Measurements from ENCODE around the gene SERTM1. TPM values are rescaled to one million over a fixed set of nuclear protein-coding genes. Genes with fewer than 3 reads are reported as not detected.

The SERTM1 gene
- total and polyA plus RNA-seq, 2 of the 8 experiments (the other 6 are each of a cell fraction or from before 2014, with no cell fraction given): 0.48 to 1.6 TPM

DNA sequence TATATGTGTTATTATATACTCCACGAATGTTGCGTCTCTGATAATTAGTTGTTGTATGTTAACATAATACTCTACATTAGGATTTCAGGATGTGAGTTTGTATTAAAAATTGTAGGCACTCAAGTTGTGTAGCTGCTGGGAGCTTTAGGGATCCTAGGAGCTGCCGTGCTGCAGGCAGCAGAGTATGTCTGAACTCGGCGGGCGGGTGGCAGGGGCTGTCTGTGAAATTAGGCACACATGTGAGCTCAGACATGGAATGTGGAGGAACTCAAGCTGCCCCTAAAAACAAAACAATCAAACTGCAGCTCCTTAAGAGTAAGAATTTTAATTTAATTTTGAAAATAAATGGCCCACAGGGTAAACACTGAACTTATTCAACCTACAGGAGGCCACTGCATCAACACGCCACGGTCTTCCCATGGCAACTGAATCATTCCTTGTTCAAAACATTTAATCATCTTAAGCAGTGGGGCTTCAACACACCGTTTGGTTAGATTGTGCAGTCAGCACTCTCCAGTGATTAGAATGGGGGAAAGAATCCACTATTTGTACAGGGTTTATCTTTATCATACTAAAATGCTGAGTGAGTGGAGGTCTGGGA, 22.7 kb downstream of the SERTM1 start:
- WGBS, 2 experiments (ENCODE audit: extremely low coverage in 1 of 2, insufficient coverage in 1 of 2, insufficient read length in 1 of 2, insufficient replicate concordance in 2 of 2, low coverage in 1 of 2, low lambda C conversion rate in 2 of 2, missing lambda C conversion rate in 1 of 2): 94% methylated on average over 9 of the region's 9 CpGs; no CpG with 5 or more reads in 1 of the 2 experiments
- DNase-seq (ENCODE audit: low read depth in 1 of 2, low spot score in 2 of 2) (no peak), FAIRE-seq (no peak)
- Histone ChIP-seq H3K23ac (ENCODE audit: insufficient read length) (no peak overlapping the region), H2BK12ac (ENCODE audit: low read depth, low read length) (no peak overlapping the region), H3K4me1 (replicated peaks in 1 of 4; ENCODE audit: control insufficient read depth in 3 of 4, insufficient read depth in 4 of 4, low read length in 3 of 4) (no peaks in the 10 kb centered on the region), H4K91ac (replicated peaks; ENCODE audit: insufficient read length, low read length) (no peak overlapping the region), H3K18ac (ENCODE audit: extremely low read depth, low read length) (no peak overlapping the region), H3K4me2 (ENCODE audit: insufficient read depth in 1 of 2, low read depth in 2 of 2, low read length in 2 of 2) (no peak overlapping the region), H4K5ac (ENCODE audit: insufficient read length, low read depth, low read length) (no peak overlapping the region), H3K56ac (replicated peaks; ENCODE audit: insufficient read length, low read depth, low read length) (no peak overlapping the region), H3K79me2 (ENCODE audit: control insufficient read depth in 1 of 2, insufficient read depth in 2 of 2, low read length in 2 of 2) (no peaks in the 10 kb centered on the region), H4K8ac (ENCODE audit: extremely low read depth, insufficient read depth, low read length) (no peak overlapping the region), H4K20me1 (replicated peaks in 1 of 2; ENCODE audit: control insufficient read depth in 1 of 2, insufficient read depth in 2 of 2, low read length in 2 of 2) (no peaks in the 10 kb centered on the region), H2BK5ac (ENCODE audit: low read depth, low read length) (no peak overlapping the region), H3K9ac (replicated peaks in 1 of 4; ENCODE audit: extremely low read depth in 1 of 4, low read depth in 3 of 4, low read length in 3 of 4) (no peak overlapping the region), H3K9me3 (ENCODE audit: insufficient read depth in 2 of 2, low read depth in 1 of 2, low read length in 1 of 2) (no peaks in the 10 kb centered on the region), H3K27ac (ENCODE audit: low read depth, low read length) (no peak overlapping the region), H3K79me1 (ENCODE audit: low read depth, low read length) (no peaks in the 10 kb centered on the region), H3K14ac (ENCODE audit: insufficient read length) (no peak overlapping the region), H3K4ac (replicated peaks; ENCODE audit: insufficient read length, low read depth, low read length) (no peak overlapping the region), H2BK15ac (ENCODE audit: low read length) (no peak overlapping the region), H2BK20ac (ENCODE audit: low read length) (no peak overlapping the region), H3K23me2 (ENCODE audit: low read depth, low read length) (no peaks in the 10 kb centered on the region), H3K4me3 (ENCODE audit: extremely low read depth in 1 of 4, insufficient read depth in 2 of 4, low read depth in 3 of 4, low read length in 4 of 4) (no peak overlapping the region), H2AK5ac (ENCODE audit: low read depth, low read length) (no peak overlapping the region), H3K27me3 (replicated peaks in 1 of 4; ENCODE audit: control insufficient read depth in 3 of 4, extremely low read depth in 1 of 4, insufficient read depth in 3 of 4, low read length in 3 of 4) (no peaks in the 10 kb centered on the region), H2BK120ac (replicated peaks; ENCODE audit: low read depth, low read length) (no peak overlapping the region), H2AFZ (ENCODE audit: low read length) (no peak overlapping the region), H3K36me3 (ENCODE audit: control insufficient read depth in 2 of 4, insufficient read depth in 4 of 4, low read length in 3 of 4) (no peaks in the 10 kb centered on the region)
- POLR2A ChIA-PET (ENCODE audit: partially characterized antibody): no interaction called here
- CTCF ChIA-PET (ENCODE audit: partially characterized antibody): interaction anchor here (1.1 to 1.2 kb wide), 2 partner anchors 9 to 414 kb away, joined by 3 read pairs; no protein-coding TSS in a partner anchor
- TF ChIP-seq GTF2F1 (IDR thresholded peaks at IDR 0.05; ENCODE audit: borderline replicate concordance, low read depth, low read length) (no peak), CEBPB (IDR thresholded peaks at IDR 0.05; ENCODE audit: low read depth, low read length) (no peak)
